Ishikawa (cell line): ENCODE measurements around the gene SLC12A3.

Experiments
- CEBPB ChIP-seq: IDR thresholded peaks from 2 replicates; pipeline ENCODE4 v1.6.1; 2012
- EGR1 ChIP-seq: IDR thresholded peaks from 2 replicates; pipeline ENCODE4 v1.6.1; 2012
- EP300 ChIP-seq: IDR thresholded peaks from 2 replicates; pipeline ENCODE4 v1.6.1; 2012; ENCODE audit warnings: borderline replicate concordance
- FOXM1 ChIP-seq: IDR thresholded peaks from 2 replicates; pipeline ENCODE4 v1.6.1; 2012; ENCODE audit warnings: low read depth, borderline replicate concordance
- RAD21 ChIP-seq: IDR thresholded peaks from 2 replicates; pipeline ENCODE4 v1.6.1; 2012; ENCODE audit warnings: low read depth
- TAF1 ChIP-seq: IDR thresholded peaks from 2 replicates; pipeline ENCODE4 v1.6.1; 2012; ENCODE audit warnings: low read depth, mild to moderate bottlenecking
- TEAD4 ChIP-seq: IDR thresholded peaks from 2 replicates; pipeline ENCODE4 v1.6.1; 2012
- ZBTB7A ChIP-seq: IDR thresholded peaks from 2 replicates; pipeline ENCODE4 v1.6.1; 2012; ENCODE audit warnings: low read depth
- TF ChIP-seq, protein P1 (sequence below): IDR thresholded peaks from 2 replicates; pipeline ENCODE4 v1.6.1; 2012; ENCODE audit warnings: low read depth, mild to moderate bottlenecking
- TF ChIP-seq, protein P2 (sequence below): IDR thresholded peaks from 2 replicates; pipeline ENCODE4 v1.6.1; 2012

DNA sequence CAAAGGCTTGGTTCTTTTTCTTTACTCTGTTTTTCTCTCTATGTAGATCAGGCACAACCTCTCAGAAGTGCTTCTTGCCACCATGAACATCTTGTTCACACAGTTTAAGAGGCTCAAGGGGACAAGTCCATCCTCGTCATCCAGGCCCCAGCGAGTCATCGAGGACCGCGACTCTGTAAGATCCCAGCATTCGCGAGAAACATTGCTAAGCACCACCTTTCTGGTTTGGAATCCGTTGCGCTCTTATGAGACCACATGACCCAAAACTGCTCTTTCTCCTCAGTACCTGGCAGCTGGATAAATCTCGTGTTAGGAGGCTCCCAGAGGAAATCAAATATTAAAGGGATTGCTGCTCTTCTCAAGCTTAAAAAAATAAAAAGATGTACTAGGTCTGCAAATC, 23.3 kb upstream of the SLC12A3 start:
- TF ChIP-seq TAF1 (no peak), TEAD4 (no peak), RAD21 (no peak), EP300 (no peak), CEBPB (no peak), EGR1 (no peak), ZBTB7A (no peak), FOXM1 (no peak)
- TF ChIP-seq, protein P1, sequence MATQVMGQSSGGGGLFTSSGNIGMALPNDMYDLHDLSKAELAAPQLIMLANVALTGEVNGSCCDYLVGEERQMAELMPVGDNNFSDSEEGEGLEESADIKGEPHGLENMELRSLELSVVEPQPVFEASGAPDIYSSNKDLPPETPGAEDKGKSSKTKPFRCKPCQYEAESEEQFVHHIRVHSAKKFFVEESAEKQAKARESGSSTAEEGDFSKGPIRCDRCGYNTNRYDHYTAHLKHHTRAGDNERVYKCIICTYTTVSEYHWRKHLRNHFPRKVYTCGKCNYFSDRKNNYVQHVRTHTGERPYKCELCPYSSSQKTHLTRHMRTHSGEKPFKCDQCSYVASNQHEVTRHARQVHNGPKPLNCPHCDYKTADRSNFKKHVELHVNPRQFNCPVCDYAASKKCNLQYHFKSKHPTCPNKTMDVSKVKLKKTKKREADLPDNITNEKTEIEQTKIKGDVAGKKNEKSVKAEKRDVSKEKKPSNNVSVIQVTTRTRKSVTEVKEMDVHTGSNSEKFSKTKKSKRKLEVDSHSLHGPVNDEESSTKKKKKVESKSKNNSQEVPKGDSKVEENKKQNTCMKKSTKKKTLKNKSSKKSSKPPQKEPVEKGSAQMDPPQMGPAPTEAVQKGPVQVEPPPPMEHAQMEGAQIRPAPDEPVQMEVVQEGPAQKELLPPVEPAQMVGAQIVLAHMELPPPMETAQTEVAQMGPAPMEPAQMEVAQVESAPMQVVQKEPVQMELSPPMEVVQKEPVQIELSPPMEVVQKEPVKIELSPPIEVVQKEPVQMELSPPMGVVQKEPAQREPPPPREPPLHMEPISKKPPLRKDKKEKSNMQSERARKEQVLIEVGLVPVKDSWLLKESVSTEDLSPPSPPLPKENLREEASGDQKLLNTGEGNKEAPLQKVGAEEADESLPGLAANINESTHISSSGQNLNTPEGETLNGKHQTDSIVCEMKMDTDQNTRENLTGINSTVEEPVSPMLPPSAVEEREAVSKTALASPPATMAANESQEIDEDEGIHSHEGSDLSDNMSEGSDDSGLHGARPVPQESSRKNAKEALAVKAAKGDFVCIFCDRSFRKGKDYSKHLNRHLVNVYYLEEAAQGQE: no peak
- TF ChIP-seq, protein P2, sequence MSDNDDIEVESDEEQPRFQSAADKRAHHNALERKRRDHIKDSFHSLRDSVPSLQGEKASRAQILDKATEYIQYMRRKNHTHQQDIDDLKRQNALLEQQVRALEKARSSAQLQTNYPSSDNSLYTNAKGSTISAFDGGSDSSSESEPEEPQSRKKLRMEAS: no peak
